IgD-negative memory B cell (primary cell): ENCODE data around the gene MED29. TPM values are rescaled to one million over a fixed set of nuclear protein-coding genes. Genes with fewer than 3 reads are reported as not detected.

Experiments used
- H3K27ac Mint-ChIP-seq, 3 donors: one replicate each; pipeline ENCODE4 v1.8.0; 2020 to 2022; ENCODE audit warnings: mild to moderate bottlenecking in 3 of 3, mixed read lengths in 3 of 3, moderate library complexity in 1 of 3
- H3K27me3 Mint-ChIP-seq: one replicate; pipeline ENCODE4 v1.8.0; 2021; ENCODE audit warnings: mixed read lengths
- H3K36me3 Mint-ChIP-seq: one replicate; pipeline ENCODE4 v1.8.0; 2020; ENCODE audit warnings: mild to moderate bottlenecking, mixed read lengths
- H3K4me1 Mint-ChIP-seq, 3 donors: one replicate each; pipeline ENCODE4 v1.8.0; 2020 to 2022; ENCODE audit warnings: mixed read lengths in 3 of 3, mild to moderate bottlenecking in 1 of 3
- H3K4me3 Mint-ChIP-seq, 4 donors: one replicate each; pipeline ENCODE4 v1.8.0; 2020 to 2022; ENCODE audit warnings: mild to moderate bottlenecking in 4 of 4, mixed read lengths in 4 of 4, moderate library complexity in 3 of 4
- H3K9me3 Mint-ChIP-seq, 3 donors: one replicate each; pipeline ENCODE4 v1.8.0; 2020 to 2021; ENCODE audit warnings: mixed read lengths in 3 of 3, mild to moderate bottlenecking in 1 of 3
- polyA plus RNA-seq: library from polyadenylated mRNA; unstranded; fragments of 300-500 nt; fragmentation: Illumina TruSeq; gene quantifications from one replicate; pipeline ENCODE4 v1.2.3, GENCODE V29; 2021

Gene MED29
- polyA plus RNA-seq, 1 donor from 2014 or later, result 68.7 TPM

GRCh38 chr19:39433480-39434079, 42.4 kb downstream of the MED29 start:
- H3K9me3 Mint-ChIP-seq, result no peaks in the 10 kb centered on the region
- H3K27ac Mint-ChIP-seq, result peak overlapping the region; percentile 63 to 94 (median 91)
- peaks cover 6% of the 10 kb centered on the region for H3K36me3 Mint-ChIP-seq
- H3K27me3 Mint-ChIP-seq, result no peaks in the 10 kb centered on the region
- H3K4me3 Mint-ChIP-seq, result peak overlapping the region in 3 of 4 donors; percentile 33 to 100 (median 84)
- H3K4me1 Mint-ChIP-seq, result peaks cover 25 to 30% (median 27%) of the 10 kb centered on the region in 3 donors

- H3K9me3 Mint-ChIP-seq, result no peaks in the 10 kb centered on the region
- peaks cover 25 to 30% (median 27%) of the 10 kb centered on the region in 3 donors for H3K4me1 Mint-ChIP-seq
- peak overlapping the region; percentile 94 to 100 (median 99) for H3K4me3 Mint-ChIP-seq
- peaks cover 6% of the 10 kb centered on the region for H3K36me3 Mint-ChIP-seq
- peak overlapping the region; percentile 67 to 94 (median 91) for H3K27ac Mint-ChIP-seq
- H3K27me3 Mint-ChIP-seq, result no peaks in the 10 kb centered on the region
Measured at GRCh38 chr19:39434123-39435076, 43.2 kb downstream of the MED29 start.

- Mint-ChIP-seq H3K4me1 (peaks cover 28 to 31% (median 28%) of the 10 kb centered on the region in 3 donors), H3K4me3 (peak within 1 kb of the TSS; percentile 94 to 100 (median 99))
Measured at GRCh38 chr19:39435499-39436349, 44.5 kb downstream of the MED29 start, which contains the start of gene RPS16. Gene RPS16, minus strand, starts transcription at chr19:39435949. Its CDS starts 54 bp downstream, at chr19:39435895.

GRCh38 chr19:39436350-39436716, 45.2 kb downstream of the MED29 start:
- H3K4me3 Mint-ChIP-seq, result peak overlapping the region; percentile 94 to 100 (median 99)
- H3K27ac Mint-ChIP-seq, result peak overlapping the region; percentile 91 to 98 (median 94)
- H3K4me1 Mint-ChIP-seq, result peaks cover 25 to 29% (median 25%) of the 10 kb centered on the region in 3 donors
- H3K27me3 Mint-ChIP-seq, result no peaks in the 10 kb centered on the region
- H3K36me3 Mint-ChIP-seq, result peaks cover 7% of the 10 kb centered on the region
- no peaks in the 10 kb centered on the region for H3K9me3 Mint-ChIP-seq

More at GRCh38 chr19:39435499-39436349, 44.5 kb downstream of the MED29 start, which contains the start of gene RPS16:
- peak within 1 kb of the TSS; percentile 91 to 98 (median 94) for H3K27ac Mint-ChIP-seq
- no peaks in the 10 kb centered on the region for H3K27me3 Mint-ChIP-seq
- H3K36me3 Mint-ChIP-seq, result peaks cover 7% of the 10 kb centered on the region
- no peaks in the 10 kb centered on the region for H3K9me3 Mint-ChIP-seq

- peak overlapping the region in 1 of 3 donors; percentile 61 for H3K27ac Mint-ChIP-seq
Measured at GRCh38 chr19:39438270-39438934, 47.2 kb downstream of the MED29 start.

GRCh38 chr19:39444598-39445195, 53.5 kb downstream of the MED29 start:
- Mint-ChIP-seq H3K36me3 (no peaks in the 10 kb centered on the region), H3K27me3 (no peaks in the 10 kb centered on the region), H3K4me1 (peaks cover 39 to 40% (median 39%) of the 10 kb centered on the region in 3 donors), H3K9me3 (no peaks in the 10 kb centered on the region), H3K4me3 (peak overlapping the region; percentile 92 to 100 (median 96)), H3K27ac (peak overlapping the region; percentile 88 to 97 (median 94))

More at GRCh38 chr19:39438270-39438934, 47.2 kb downstream of the MED29 start:
- peaks cover 1% of the 10 kb centered on the region for H3K36me3 Mint-ChIP-seq
- no peaks in the 10 kb centered on the region for H3K9me3 Mint-ChIP-seq
- peaks cover 18 to 25% (median 25%) of the 10 kb centered on the region in 3 donors for H3K4me1 Mint-ChIP-seq
- no peak overlapping the region for H3K4me3 Mint-ChIP-seq
- no peaks in the 10 kb centered on the region for H3K27me3 Mint-ChIP-seq

- H3K4me3 Mint-ChIP-seq, result peak within 1 kb of the TSS; percentile 92 to 100 (median 96)
- H3K4me1 Mint-ChIP-seq, result peaks cover 35 to 40% (median 36%) of the 10 kb centered on the region in 3 donors
- H3K9me3 Mint-ChIP-seq, result no peaks in the 10 kb centered on the region
- H3K27me3 Mint-ChIP-seq, result no peaks in the 10 kb centered on the region
- no peaks in the 10 kb centered on the region for H3K36me3 Mint-ChIP-seq
- peak within 1 kb of the TSS; percentile 88 to 97 (median 94) for H3K27ac Mint-ChIP-seq
Measured at GRCh38 chr19:39445196-39446111, 54.3 kb downstream of the MED29 start, which contains the start of gene SUPT5H. Gene SUPT5H, plus strand, starts transcription at chr19:39445582. Its CDS starts 309 bp downstream, at chr19:39445891.

GRCh38 chr19:39446365-39447084, 55.3 kb downstream of the MED29 start:
- Mint-ChIP-seq H3K4me3 (peak overlapping the region; percentile 92 to 100 (median 96)), H3K27ac (peak overlapping the region; percentile 88 to 97 (median 94)), H3K4me1 (peaks cover 37 to 45% (median 39%) of the 10 kb centered on the region in 3 donors), H3K27me3 (no peaks in the 10 kb centered on the region), H3K36me3 (no peaks in the 10 kb centered on the region), H3K9me3 (no peaks in the 10 kb centered on the region)

- Mint-ChIP-seq H3K4me3 (peak overlapping the region; percentile 64 to 100 (median 90)), H3K4me1 (peaks cover 43 to 59% (median 49%) of the 10 kb centered on the region in 3 donors), H3K27ac (peak overlapping the region; percentile 89 to 94 (median 92)), H3K9me3 (no peaks in the 10 kb centered on the region), H3K27me3 (no peaks in the 10 kb centered on the region), H3K36me3 (no peaks in the 10 kb centered on the region)
Measured at GRCh38 chr19:39448271-39448670, 57.1 kb downstream of the MED29 start.

GRCh38 chr19:39449116-39449797, 58.1 kb downstream of the MED29 start:
- peak overlapping the region; percentile 21 to 89 (median 46) for H3K4me3 Mint-ChIP-seq
- H3K9me3 Mint-ChIP-seq, result no peaks in the 10 kb centered on the region
- H3K4me1 Mint-ChIP-seq, result peaks cover 43 to 60% (median 49%) of the 10 kb centered on the region in 3 donors
- H3K36me3 Mint-ChIP-seq, result no peaks in the 10 kb centered on the region
- peak overlapping the region; percentile 36 to 94 (median 80) for H3K27ac Mint-ChIP-seq
- H3K27me3 Mint-ChIP-seq, result no peaks in the 10 kb centered on the region
